Ureter (tissue), 1 donor: ENCODE data around the gene POU2F1. TPM values are rescaled to one million over a fixed set of nuclear protein-coding genes. Genes with fewer than 3 reads are reported as not detected.
"Not testable (repeated sequence)": the region's sequence is repeated elsewhere in the genome, so short reads cannot be mapped to it uniquely, and the experiment has no call there.

Experiments
- DNase-seq: peaks from one replicate; pipeline ENCODE4 v3.0.0-alpha.2; 2020; ENCODE audit warnings: low spot score
- total RNA-seq: library from RNA; stranded (reverse); gene quantifications from one replicate; pipeline ENCODE4 v1.2.4, GENCODE V29; 2023
- donor health status: DM: yes; HTN: yes; CAD: no.

POU2F1 gene
- total RNA-seq, 1 donor from 2014 or later: 31.5 TPM

DNA sequence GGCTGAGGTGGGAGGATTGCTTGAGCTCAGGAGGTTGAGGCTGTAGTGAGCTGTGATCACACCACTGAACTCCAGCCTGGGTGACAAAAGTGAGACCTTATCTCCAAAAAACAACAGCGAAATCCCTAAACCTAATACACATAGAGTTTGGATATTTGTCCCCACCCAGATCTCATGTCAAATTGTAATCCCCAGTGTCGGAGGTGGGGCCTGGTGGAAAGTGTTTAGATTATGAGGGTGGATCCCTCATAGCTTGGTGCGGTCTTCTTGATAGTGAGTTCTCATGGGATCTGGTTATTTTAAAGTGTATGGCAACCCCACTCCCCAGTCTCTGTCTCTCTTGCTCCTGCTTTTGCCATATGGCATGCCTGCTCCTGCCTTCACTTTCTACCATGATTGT, 94.0 kb downstream of the POU2F1 start:
- DNase-seq: no peak

DNA sequence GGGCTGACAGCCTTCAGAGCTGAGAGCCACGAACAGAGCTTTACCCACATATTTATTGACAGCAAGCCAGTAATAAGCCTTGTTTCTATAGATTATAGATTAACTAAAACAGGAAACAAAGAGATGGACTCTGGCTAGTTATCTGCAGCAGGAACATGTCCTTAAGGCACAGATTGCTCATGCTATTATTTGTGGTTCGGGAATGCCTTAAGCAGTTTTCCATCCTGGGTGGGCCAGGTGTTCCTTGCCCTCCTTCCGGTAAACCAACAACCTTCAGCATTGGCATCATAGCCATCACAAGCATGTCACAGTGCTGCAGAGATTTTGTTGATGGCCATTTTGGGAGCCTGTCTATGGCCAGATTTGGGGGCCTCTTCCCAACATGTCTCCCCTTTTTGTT, 96.8 kb downstream of the POU2F1 start:
- no peak for DNase-seq

DNA sequence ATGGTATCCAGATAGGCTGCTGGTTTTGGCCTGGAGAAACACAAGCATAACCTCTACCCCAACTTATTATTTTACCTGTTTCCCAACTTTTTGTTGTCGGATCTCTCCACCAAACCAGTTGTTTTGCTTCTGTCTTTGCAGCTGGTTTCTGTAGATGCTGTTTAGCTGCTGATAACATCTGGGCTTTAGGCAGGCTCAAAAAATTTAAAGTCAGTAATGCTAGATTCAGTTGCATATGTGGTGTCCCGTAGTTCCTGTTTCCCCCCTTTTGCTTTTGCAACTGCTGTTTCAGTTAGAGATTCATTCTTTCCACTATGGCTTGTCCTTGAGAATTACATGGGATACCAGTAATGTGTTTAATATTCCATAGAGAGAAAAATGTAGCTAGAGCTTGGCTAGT, 98.5 kb downstream of the POU2F1 start:
- not testable (repeated sequence) for DNase-seq

DNA sequence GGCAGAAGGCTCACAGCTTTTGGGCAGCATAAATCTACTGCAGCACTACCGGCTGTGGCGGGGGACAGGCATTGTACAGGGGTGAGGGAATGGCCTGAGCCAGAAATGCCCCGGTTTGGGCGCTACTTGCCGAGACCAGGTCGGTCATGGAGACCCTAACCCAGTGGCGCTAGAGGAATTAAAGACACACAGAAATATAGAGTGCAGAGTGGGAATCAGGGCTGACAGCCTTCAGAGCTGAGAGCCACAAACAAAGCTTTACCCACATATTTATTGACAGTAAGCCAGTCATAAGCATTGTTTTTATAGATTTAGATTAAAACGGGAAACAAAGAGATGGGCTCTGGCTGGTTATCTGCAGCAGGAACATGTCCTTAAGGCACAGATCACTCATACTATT, 101.8 kb downstream of the POU2F1 start:
- DNase-seq: no peak

DNA sequence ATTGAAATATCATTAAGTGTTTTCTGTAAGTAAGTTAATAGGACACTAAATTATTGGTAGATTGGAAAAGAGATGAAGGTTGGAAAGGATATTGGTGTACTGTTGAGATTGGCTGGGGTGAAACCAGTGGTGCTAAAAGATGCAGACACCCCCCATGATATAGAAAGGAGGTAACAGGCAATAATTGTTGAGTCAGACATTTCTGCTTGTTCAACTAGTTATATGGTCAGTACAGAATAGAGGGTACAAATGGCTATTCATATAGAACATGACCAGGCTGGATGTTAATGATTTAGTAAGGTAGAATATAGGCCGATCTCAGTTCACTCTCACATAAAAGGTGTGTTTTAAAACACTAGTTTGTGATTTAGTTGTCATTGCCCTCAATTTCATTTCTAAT, 104.5 kb downstream of the POU2F1 start:
- no peak for DNase-seq

DNA sequence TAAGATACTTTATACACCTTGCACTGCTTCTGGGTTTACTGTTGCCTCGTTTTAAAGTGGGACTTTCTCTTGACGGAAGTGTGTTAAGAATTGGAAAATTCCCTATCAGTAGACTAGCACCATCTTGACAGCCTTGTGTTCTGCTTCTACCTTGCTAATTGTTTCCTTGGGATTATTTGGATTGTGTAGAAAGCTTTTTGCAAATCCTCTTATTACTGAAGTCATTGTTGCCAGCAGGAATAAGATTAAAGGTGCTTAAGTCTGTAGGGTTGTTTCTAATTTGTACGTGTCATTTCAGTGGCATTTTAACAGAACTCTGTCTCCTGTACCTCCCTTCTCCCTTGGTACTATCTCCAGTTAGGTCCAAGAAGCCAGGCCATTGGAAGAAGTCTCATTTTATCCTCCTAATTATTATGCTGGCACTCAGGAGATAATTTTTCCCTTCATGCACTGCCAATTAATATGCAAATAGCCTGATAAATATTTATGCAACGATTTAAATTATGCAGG, 107.7 kb downstream of the POU2F1 start:
- DNase-seq: no peak

DNA sequence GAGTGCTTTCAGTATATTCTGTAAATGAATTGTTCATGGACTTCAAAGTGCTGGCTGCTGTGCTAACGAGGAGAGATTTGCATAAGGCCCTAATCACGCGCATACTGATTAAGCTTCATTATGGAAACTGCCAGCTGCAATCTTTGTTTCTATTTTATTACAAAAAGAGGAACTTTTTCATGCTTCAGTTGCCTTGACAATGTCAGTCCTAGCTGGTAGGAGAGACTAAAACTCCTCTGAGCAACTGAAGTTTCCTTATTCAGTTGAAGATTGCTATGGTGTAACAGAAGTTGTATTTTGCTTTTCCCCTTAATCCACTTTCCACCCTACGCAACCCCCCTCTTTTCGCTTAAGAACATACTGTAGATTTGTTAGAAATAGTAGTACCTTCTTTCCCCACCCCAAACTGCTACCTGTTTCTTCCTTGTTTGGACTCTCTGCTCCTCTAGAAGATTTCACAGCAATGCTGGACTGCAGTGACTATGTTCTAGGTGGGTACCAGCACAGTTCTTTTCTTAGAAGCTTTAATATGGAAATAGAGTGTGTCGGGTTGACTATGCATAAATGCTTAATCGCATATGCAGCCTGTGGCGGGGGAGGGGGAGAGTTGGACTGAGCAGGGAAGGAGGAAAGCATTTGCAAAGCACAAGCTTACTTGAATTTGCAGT, 108.3 kb downstream of the POU2F1 start:
- no peak for DNase-seq

DNA sequence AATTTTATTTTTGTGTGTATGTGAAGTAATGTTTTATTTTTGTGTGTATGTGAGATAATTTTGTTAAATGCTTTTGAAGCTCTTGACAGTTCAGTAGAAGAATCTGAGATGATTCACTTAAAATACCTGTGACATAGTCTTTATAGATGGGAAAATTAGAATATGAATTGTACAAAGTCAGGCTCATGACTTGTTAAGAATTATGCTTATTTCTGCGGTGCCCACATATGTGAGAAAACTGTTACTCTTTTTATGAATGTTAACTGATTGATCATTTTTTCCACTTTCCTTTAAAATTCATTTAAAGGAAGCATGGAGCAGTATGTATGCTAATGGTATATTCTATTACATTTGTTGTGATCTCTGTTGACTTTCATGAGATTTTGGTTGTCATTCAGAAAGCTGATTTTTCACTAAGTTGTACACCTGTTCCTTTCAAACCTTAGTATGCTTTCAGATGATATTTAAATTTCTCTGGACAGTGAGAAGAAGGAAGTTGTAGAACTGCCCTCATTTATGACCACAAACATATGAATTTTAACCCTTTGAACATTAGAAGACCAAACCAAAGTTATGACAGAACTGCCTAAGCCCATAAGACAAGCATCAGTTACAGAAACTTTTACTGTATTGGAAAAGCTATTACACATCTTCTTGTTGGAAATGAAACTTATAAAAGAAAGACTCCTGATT, 110.1 kb downstream of the POU2F1 start:
- DNase-seq: no peak

DNA sequence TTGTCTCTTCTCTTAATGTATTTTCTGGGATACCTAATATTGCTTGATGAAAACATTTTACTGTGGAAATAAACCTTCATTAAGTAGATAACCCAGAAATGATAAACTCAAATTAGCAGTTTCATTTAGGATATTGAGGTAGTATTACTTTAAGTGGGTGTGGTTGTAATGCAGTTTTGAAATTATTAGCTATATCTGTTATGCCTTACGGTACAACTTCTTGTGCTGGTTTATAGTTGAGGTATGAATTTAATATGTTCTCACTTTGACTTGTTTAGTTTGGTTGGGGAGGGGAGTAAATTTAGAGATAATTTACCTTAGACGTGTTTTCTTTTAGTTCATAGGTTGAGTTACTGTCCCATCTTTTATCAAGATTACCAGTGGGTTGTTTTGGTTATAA, 111.0 kb downstream of the POU2F1 start:
- DNase-seq: no peak

DNA sequence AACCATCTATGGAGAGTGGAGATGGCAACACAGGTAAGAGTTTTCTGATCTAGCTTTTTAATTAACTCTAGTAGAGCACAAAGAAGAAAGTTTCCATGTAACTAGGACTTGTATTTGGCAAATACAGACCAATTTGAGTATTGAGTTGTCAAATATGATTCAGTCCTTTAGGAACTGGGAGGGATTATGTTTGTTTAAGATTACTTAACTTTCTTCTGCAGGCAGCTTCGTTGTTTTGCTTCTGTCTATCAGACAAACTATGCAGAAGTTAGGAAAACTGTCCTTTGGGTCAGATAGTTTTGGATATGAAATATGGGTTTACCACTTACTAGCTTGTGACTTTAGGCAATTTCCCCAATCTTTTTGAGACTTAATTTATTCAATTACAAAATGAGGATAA, 111.8 kb downstream of the POU2F1 start:
- no peak for DNase-seq

DNA sequence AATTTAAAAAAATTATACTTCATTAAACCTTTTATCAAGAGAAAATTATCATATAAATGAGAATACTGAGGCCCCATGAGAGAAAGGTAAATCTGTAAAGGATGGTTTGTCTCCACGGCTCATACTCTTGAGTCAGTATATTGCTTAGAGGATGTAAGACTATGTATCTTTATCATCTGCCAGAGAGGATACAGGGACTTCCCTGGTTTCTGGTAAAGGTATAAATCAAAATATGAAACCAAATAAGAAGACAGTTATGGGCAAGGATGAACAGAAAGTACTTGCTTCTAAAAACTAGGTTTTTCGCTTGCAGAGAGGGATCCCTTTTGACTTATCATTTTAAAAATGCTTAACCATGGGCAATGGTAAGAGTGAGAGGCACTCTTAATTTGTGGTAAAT, 112.4 kb downstream of the POU2F1 start:
- no peak for DNase-seq

DNA sequence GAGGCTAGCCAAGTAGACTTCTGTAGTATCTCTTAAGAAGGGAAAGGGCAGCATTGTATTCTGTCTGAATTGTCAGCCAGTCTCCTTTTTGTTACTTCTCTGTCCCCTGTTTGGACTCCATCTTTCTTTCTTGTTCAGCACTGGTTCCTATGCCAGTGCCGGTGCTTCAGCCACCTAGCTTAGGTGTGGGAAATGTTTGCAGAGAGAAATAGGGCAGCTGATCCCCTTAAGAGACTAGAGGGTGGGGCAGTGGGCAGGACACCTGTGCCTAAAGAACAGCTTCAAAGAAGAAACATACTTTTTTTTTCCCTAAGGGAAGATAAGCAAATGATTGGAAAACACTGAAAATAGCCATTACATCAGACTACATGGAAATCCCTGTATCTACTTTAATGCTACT, 113.0 kb downstream of the POU2F1 start:
- DNase-seq: no peak

DNA sequence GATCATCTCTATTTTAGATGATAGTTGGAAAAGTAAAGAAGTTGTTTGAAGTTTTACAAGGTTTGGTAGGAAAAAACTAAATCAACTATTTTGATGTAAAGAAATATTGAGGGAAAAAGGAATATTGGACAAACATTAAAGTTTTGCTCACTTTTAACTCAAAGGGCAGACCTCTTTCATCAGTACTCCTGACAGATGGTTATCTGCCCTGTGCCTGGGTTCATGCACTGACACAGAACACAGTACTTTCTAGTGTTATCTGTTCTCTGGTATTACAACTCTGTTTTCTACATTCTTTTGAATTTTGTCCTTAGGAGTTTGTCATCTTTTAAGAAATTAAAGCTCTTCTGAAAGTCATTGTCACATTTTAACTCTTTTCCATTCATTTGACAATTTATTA, 118.7 kb downstream of the POU2F1 start:
- no peak for DNase-seq

DNA sequence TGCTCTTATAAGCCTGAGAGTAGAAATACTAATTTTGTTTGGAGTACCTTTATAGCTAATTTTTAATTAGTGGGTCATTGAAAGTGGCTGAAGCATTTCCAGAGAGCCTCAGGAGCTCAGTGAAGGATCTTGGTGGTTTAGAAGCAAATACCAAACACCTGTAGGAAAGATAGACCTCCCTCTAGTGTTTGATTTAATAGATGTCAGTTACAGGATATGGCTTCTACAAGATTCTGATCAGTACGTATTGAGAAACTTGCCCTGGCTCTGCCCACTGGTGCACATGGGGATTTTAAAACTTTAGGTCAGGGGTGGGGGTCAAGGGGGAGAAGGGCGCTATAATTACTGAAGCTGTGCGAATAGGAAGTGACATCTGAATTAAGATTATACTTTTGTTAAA, 122.2 kb downstream of the POU2F1 start:
- no peak for DNase-seq

DNA sequence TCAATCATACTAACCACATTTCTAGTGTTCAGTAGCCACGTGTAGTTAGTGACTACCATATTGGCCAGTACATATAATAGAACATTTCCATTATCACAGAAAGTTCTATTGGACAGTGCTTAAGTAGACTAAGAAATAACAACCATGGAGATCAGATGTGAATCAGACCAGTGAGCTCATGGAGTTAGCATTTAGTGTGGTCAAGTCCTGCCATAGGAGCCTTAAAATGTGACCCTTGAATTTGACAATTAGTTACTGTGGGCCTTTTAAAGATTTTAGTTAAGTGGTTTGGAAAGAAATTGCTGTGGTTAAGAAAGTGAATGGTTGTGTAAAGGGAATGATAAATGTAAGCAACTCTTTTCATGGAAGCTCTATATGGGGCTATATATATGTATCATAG, 123.4 kb downstream of the POU2F1 start:
- DNase-seq: no peak

DNA sequence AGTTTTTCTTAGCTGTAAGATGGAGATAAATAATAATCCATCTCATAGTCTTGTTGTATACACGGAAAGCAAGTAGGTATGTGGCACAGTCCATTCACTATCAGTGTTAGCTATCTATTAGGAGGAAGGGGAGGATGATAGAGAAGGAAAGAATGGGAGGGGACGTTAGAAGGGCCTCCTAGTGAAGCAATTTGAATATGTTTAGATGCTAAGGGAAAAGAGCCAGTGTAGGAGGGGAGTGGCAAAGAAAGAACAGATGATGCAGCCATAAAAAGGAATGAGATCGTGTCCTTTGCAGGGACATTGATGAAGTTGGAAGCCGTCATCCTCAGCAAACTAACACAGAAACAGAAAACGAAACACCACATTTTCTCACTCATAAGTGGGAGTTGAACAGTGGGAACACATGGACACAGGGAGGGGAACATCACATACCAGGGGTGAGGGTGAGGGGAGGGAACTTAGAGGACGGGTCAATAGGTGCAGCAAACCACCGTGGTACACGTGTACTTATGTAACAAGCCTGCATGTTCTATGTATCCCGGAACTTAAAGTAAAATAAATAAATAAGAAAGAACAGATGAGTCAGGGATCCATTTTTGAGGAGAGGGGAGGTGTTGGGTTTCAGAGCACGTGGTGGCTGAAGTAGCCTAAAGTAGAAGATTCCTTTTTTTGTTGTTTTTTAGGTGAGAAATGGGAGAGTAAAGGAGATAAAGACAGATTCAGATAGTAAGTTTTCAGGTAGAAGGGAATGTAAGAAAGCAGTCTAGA, 124.1 kb downstream of the POU2F1 start:
- no peak for DNase-seq

DNA sequence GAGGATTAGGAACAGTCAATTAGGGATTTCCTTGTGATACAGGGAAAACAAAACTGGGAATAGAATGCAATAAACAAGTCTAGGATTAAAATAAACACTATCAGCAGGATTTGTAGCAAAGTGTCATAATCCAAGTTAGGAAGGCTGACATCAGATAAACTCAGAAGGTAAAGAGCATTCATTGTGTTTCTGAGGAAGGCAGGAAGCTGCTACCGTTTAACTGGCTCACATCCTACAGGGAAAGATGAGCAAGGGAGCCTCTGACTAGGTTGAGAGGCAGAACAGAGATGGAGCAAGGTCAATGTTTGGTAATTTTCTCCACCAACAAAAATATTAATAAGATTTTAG, 124.7 kb downstream of the POU2F1 start:
- DNase-seq: no peak

DNA sequence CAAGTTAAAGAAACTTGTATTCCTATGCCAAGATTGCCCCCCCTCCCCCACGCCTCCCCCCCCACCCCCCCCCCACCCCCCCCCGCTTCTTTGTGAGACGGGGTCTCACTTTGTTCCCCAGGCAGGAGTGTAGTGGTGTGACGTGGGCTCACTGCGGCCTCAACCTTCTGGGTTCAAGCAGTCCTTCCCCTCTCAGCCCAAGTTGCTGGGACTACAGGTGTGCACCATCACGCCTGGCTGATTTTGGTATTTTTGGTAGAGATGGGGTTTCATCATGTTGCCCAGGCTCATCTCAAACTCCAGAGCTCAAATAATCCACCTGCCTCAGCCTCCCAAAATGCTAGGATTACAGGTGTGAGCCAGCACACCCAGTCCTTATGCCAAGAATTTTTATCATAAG, 136.6 kb downstream of the POU2F1 start:
- no peak for DNase-seq

DNA sequence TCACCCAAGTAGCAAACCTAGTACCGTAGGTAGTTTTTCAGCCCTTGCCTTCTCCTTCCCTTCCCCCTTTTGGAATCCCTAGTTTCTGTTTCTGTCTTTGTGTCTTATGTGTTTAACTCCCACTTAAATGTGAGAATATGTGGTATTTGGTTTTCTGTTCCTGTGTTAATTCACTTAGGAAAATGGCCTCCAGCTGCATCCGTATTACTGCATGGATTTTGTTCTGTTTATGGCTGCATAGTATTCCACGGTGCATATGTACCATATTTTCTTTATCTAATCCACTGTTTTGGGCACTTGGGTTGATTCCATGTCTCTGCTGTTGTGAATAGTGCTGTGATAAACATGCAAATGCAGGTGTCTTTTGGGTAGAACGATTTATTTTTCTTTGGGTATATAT, 138.6 kb downstream of the POU2F1 start:
- DNase-seq: no peak

DNA sequence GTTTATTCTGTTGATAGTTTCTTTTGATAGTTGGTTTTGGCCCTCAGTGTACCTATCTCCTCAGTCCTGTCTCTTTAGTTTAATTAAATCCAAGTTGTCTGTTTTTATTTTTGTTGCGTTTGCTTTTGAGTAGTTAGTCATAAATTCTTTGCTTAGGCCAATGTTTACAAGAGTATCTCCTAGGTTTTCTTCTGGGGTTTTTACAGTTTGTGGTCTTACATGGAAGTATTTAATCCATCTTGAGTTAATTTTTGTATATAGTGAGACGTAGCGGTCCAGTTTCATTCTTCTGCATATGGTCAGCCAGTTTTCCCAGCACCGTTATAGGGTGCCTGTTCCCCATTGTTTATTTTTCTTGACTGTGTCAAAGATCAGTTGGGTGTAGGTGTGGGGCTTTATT, 139.4 kb downstream of the POU2F1 start:
- DNase-seq: no peak

DNA sequence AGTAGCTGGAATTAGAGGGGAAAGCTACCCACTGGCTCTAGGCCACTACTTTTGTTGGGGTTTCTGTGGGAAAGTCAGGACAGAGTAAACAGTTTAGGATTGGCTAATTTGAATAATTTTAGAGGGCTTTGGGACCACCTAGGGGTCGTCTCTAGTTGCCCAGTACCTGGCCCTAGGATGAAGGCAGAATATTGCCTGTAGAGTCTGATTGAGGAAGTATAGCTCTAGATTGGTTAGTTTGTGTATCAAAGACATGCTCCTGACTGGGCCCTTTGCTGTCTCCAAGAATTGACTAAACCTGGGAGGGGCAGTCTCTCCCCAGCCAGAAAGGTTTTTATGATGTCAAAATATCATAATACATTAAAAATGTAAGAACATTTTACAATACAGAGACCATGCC, 142.0 kb downstream of the POU2F1 start:
- no peak for DNase-seq

DNA sequence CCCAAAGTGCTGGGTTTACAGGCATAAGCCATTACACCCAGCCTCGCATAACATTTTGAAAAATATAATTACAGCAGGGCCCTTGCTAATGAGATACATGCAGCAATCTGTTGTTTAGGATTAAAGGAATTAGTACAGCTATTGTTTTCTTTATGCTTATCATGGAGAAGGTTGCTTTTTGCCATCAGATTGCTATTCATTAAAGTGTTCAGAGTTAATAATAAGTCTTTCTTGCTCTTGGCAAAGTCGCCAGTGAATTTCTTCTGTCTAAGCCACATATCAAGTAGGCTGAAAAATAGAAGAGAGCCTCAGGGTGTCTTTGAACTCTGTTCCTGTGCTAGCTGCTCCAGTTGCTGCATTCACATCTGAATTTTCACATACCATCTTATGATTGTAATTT, 144.1 kb downstream of the POU2F1 start:
- no peak for DNase-seq

DNA sequence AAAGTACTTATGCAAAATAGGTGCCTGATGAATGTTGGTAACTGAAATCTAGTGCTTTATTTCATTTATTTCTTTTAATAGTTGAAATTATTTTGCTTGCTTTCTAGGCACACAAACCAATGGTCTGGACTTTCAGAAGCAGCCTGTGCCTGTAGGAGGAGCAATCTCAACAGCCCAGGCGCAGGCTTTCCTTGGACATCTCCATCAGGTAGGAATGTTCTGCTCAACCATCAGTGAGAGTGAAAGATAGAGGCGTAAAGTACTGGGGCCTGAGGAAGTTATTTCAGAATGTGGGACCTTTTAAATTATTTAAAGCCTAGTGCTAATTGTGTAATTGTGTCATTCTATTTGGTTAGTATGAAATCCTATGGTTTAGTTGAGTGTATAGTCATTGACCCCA, 144.7 kb downstream of the POU2F1 start:
- no peak for DNase-seq
